PFSK-1 (cell line): ENCODE measurements around the gene GLCE.

Experiments
- FOXP2 ChIP-seq: optimal IDR thresholded peaks from 2 replicates; pipeline ENCODE3; 2011; ENCODE audit warnings: borderline replicate concordance, control low read depth, inconsistent platforms; ENCODE audit not compliant: insufficient read depth; ENCODE audit errors: extremely low read length, extremely low read depth
- POLR2AphosphoS5 ChIP-seq: IDR thresholded peaks from 2 replicates; pipeline ENCODE4 v1.6.1; 2012; ENCODE audit warnings: low read depth, mild to moderate bottlenecking, control low read depth, low read length, moderate library complexity
- REST ChIP-seq, 2 experiments: IDR thresholded peaks; 2 replicates each; pipeline versions ENCODE4 v1.6.1 to v1.8.0; 2011 to 2012; ENCODE audit warnings: low read depth in 2 of 2, low read length in 2 of 2, control low read depth in 1 of 2, inconsistent platforms in 1 of 2, mild to moderate bottlenecking in 1 of 2, moderate library complexity in 1 of 2; ENCODE audit not compliant: insufficient read depth in 1 of 2
- SIN3A ChIP-seq: IDR thresholded peaks from 2 replicates; pipeline ENCODE4 v1.6.1; 2012; ENCODE audit warnings: mild to moderate bottlenecking, low read length, moderate library complexity, borderline replicate concordance; ENCODE audit not compliant: insufficient read depth
- TAF1 ChIP-seq: IDR thresholded peaks from 2 replicates; pipeline ENCODE4 v1.6.1; 2012; ENCODE audit warnings: low read length, control low read depth, borderline replicate concordance; ENCODE audit not compliant: insufficient read depth

Gene GLCE

GRCh38 chr15:69154684-69155083 is 5.8 kb upstream of the GLCE start:
- TF ChIP-seq POLR2AphosphoS5 = no peak
- no peak for TF ChIP-seq TAF1
- no peak for TF ChIP-seq FOXP2
- TF ChIP-seq REST (IDR thresholded peaks at IDR 0.05; ENCODE audit: insufficient read depth in 1 of 2, low read depth in 2 of 2, low read length in 2 of 2) = no peak
- TF ChIP-seq SIN3A = no peak

- TF ChIP-seq FOXP2 = no peak
- no peak for TF ChIP-seq SIN3A
- no peak for TF ChIP-seq TAF1
- no peak for TF ChIP-seq POLR2AphosphoS5
Observed at GRCh38 chr15:69156736-69157381, 3.6 kb upstream of the GLCE start.

GRCh38 chr15:69158201-69158842 is 2.1 kb upstream of the GLCE start:
- no peak for TF ChIP-seq POLR2AphosphoS5
- no peak for TF ChIP-seq FOXP2
- no peak for TF ChIP-seq TAF1
- TF ChIP-seq REST (IDR thresholded peaks at IDR 0.05; ENCODE audit: insufficient read depth in 1 of 2, low read depth in 2 of 2, low read length in 2 of 2) = no peak
- no peak for TF ChIP-seq SIN3A

- TF ChIP-seq POLR2AphosphoS5 = no peak
- TF ChIP-seq FOXP2 = no peak
- TF ChIP-seq REST (IDR thresholded peaks at IDR 0.05; ENCODE audit: insufficient read depth in 1 of 2, low read depth in 2 of 2, low read length in 2 of 2) = no peak
- no peak for TF ChIP-seq SIN3A
- no peak for TF ChIP-seq TAF1
Observed at GRCh38 chr15:69158843-69159240, 1.6 kb upstream of the GLCE start.

- TF ChIP-seq POLR2AphosphoS5 (no peak), TAF1 (no peak), SIN3A (no peak)
Observed at GRCh38 chr15:69159805-69160140, 662 bp upstream of the GLCE start.

- TF ChIP-seq REST (IDR thresholded peaks at IDR 0.05; ENCODE audit: insufficient read depth in 1 of 2, low read depth in 2 of 2, low read length in 2 of 2) = no peak
- TF ChIP-seq POLR2AphosphoS5 = no peak
- TF ChIP-seq TAF1 = no peak
- TF ChIP-seq SIN3A = no peak
- TF ChIP-seq FOXP2 = no peak
Observed at GRCh38 chr15:69161079-69161877, 843 bp downstream of the GLCE start.
